Measurements from ENCODE around the gene ANP32D. TPM values are rescaled to one million over a fixed set of nuclear protein-coding genes. Genes with fewer than 3 reads are reported as not detected.
"Not testable (repeated sequence)": the region's sequence is repeated elsewhere in the genome, so short reads cannot be mapped to it uniquely, and the experiment has no call there.

The ANP32D gene
- total and polyA plus RNA-seq, 7 experiments from 2014 or later: not detected

DNA sequence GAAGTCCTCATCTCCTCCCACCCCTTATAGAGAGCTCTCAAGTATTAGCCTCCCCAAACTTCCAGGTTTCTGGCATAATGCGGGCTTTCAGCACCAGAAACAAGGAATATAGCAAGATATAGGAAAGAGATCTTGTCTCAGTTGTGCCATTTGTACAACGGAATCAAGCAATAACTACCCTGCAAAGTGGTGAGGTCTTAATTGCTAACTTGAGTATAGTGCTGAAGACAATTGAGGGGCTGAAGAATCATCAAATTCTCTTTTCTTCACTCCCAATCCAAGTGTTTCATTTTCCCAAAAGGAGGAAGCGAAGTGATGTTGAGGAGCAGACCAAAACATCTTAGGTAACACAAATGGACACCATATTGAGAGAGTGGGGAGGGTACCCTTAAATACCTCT is 26.8 kb upstream of the ANP32D start:
- CTCF ChIA-PET: interaction anchor here (1.3 kb wide), 1 partner anchor 255 kb away, joined by 3 read pairs; no protein-coding TSS in a partner anchor
- intact Hi-C loops (cut with micrococcal nuclease): no loop called here
- DNase-seq (no peak), ATAC-seq (no peak)
- peaks cover 0 to 16% (median 5%) of the 10 kb centered on the region in 5 donors for H3K27me3 Mint-ChIP-seq
- Histone ChIP-seq H3K4me1 (ENCODE audit: control insufficient read depth in 2 of 2, insufficient read depth in 2 of 2, low read length in 2 of 2) (peaks cover 0 to 8% of the 10 kb centered on the region in 2 donors), H3K36me3 (ENCODE audit: control insufficient read depth in 2 of 3, insufficient read depth in 3 of 3, low read length in 3 of 3) (no peaks in the 10 kb centered on the region), H3K27me3 (ENCODE audit: control insufficient read depth in 2 of 2, insufficient read depth in 2 of 2, low read length in 2 of 2) (no peaks in the 10 kb centered on the region), H3K27ac (ENCODE audit: low read depth, low read length) (no peak overlapping the region), H3K9me3 (ENCODE audit: control insufficient read depth in 2 of 3, low read length in 3 of 3) (peaks cover 0 to 2% (median 0%) of the 10 kb centered on the region in 3 experiments), H3K4me3 (ENCODE audit: low read length) (no peak overlapping the region)
- H3K9me3 Mint-ChIP-seq: peaks cover 2 to 18% (median 7%) of the 10 kb centered on the region in 11 donors
- H3K36me3 Mint-ChIP-seq: peaks cover 0 to 9% (median 6%) of the 10 kb centered on the region in 5 donors
- H3K4me1 Mint-ChIP-seq: peaks cover 0 to 33% (median 15%) of the 10 kb centered on the region in 7 donors
- POLR2A ChIA-PET: no interaction called here
- peak overlapping the region in 5 of 10 donors; percentile 4 to 48 (median 12) for H3K4me3 Mint-ChIP-seq
- peak overlapping the region in 7 of 9 donors; percentile 19 to 77 (median 39) for H3K27ac Mint-ChIP-seq

DNA sequence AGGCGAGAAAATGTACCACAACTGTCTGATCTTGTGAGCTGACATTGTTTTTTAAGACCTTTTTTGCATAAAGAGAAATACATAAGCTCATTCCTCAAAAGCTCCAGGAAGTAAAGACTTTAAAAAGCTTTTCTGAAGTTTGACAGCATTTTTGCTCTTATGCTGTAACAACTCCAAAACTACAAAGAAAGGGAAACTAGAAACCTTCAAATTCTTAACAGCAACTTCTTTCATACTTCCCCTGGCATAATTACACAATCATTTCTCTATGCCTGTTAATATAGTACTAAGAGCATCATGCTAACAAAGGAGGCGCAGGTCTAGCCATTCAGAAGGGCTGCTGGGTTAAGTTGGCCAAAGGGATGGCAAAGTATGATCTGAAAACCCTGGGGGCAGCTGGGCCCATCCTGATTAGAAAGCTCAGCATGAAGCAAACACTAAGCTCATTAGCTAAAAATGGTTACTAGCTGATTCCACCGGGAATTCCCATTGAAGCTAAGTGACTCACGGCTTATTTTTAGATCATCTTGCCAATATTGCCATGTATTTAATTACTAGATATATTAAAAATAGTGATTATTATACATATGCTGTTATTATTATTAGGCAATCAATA is 26.1 kb upstream of the ANP32D start:
- Histone ChIP-seq H3K27me3 (ENCODE audit: control insufficient read depth in 2 of 2, insufficient read depth in 2 of 2, low read length in 2 of 2) (no peaks in the 10 kb centered on the region), H3K36me3 (ENCODE audit: control insufficient read depth in 2 of 3, insufficient read depth in 3 of 3, low read length in 3 of 3) (no peaks in the 10 kb centered on the region), H3K27ac (ENCODE audit: low read depth, low read length) (peak overlapping the region; percentile 5), H3K4me1 (ENCODE audit: control insufficient read depth in 2 of 2, insufficient read depth in 2 of 2, low read length in 2 of 2) (peaks cover 0 to 8% of the 10 kb centered on the region in 2 donors), H3K4me3 (ENCODE audit: low read length) (no peak overlapping the region), H3K9me3 (ENCODE audit: control insufficient read depth in 2 of 3, low read length in 3 of 3) (peaks cover 0 to 2% (median 0%) of the 10 kb centered on the region in 3 experiments)
- POLR2A ChIA-PET: no interaction called here
- peaks cover 0 to 33% (median 15%) of the 10 kb centered on the region in 7 donors for H3K4me1 Mint-ChIP-seq
- H3K9me3 Mint-ChIP-seq: peaks cover 2 to 20% (median 7%) of the 10 kb centered on the region in 11 donors
- peak overlapping the region in 5 of 10 donors; percentile 4 to 48 (median 12) for H3K4me3 Mint-ChIP-seq
- peaks cover 0 to 9% (median 6%) of the 10 kb centered on the region in 5 donors for H3K36me3 Mint-ChIP-seq
- intact Hi-C loops (cut with micrococcal nuclease): no loop called here
- CTCF ChIA-PET: interaction anchor here (1.3 kb wide), 1 partner anchor 256 kb away, joined by 3 read pairs; no protein-coding TSS in a partner anchor
- H3K27ac Mint-ChIP-seq: peak overlapping the region in 8 of 9 donors; percentile 14 to 77 (median 37)
- peaks cover 0 to 16% (median 5%) of the 10 kb centered on the region in 5 donors for H3K27me3 Mint-ChIP-seq
- peak in 5 of 9 donors; percentile 2 to 41 (median 26) for DNase-seq
- no peak for ATAC-seq

DNA sequence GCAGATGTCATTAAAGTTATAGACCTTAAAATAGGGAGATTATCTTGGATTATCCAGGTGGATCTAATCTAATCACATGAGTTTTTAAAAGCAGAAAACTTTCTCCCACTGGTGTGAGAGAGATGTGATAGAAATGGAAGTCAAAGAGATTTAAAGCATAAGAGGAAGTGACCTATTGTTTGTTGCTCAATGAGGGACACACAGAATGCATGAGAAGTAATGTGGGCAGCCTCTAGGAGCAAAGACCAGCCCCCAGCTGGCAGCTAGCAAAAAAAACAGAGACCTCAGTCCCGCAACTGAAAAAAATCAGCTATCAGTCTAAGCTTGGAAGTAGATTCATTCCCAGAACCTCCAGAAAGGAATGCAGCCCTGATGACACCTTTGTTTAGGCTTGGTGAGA is 24.6 kb upstream of the ANP32D start:
- ChIA-PET POLR2A (no interaction called here), CTCF (interaction anchor here (0.6 kb wide), 1 partner anchor 251 kb away, joined by 3 read pairs; no protein-coding TSS in a partner anchor)
- Mint-ChIP-seq H3K27me3 (peaks cover 0 to 12% (median 5%) of the 10 kb centered on the region in 5 donors), H3K27ac (no peak overlapping the region), H3K36me3 (peaks cover 0 to 9% (median 6%) of the 10 kb centered on the region in 5 donors), H3K4me1 (peaks cover 0 to 33% (median 15%) of the 10 kb centered on the region in 7 donors), H3K9me3 (peaks cover 2 to 20% (median 7%) of the 10 kb centered on the region in 11 donors), H3K4me3 (no peak overlapping the region)
- no peaks in the 10 kb centered on the region for H3K27me3 ChIP-seq (ENCODE audit: control insufficient read depth in 2 of 2, insufficient read depth in 2 of 2, low read length in 2 of 2)
- peaks cover 0 to 8% of the 10 kb centered on the region in 2 donors for H3K4me1 ChIP-seq (ENCODE audit: control insufficient read depth in 2 of 2, insufficient read depth in 2 of 2, low read length in 2 of 2)
- no peaks in the 10 kb centered on the region for H3K36me3 ChIP-seq (ENCODE audit: control insufficient read depth in 2 of 3, insufficient read depth in 3 of 3, low read length in 3 of 3)
- peaks cover 0 to 2% (median 0%) of the 10 kb centered on the region in 3 experiments for H3K9me3 ChIP-seq (ENCODE audit: control insufficient read depth in 2 of 3, low read length in 3 of 3)
- H3K27ac ChIP-seq (ENCODE audit: low read depth, low read length): no peak overlapping the region
- DNase-seq: no peak
- no peak overlapping the region for H3K4me3 ChIP-seq (ENCODE audit: low read length)
- no peak for ATAC-seq
- intact Hi-C loops (cut with micrococcal nuclease): no loop called here

DNA sequence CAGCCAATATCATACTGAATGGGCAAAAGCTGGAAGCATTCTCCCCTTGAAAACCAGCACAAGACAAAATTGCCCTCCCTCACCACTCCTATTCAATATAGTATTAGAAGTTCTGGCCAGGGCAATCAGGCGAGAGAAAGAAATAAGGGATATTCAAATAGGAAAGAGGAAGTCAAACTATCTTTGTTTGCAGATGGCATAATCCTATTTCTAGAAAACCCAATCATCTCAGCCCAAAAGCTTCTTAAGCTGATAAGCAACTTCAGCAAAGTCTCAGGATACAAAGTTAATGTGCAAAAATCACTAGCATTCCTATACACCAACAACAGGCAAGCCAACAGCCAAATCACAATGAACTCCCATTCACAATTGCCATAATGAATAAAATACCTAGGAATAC is 21.0 kb upstream of the ANP32D start:
- Histone ChIP-seq H3K9me3 (ENCODE audit: control insufficient read depth in 2 of 3, low read length in 3 of 3) (peaks cover 0 to 2% (median 0%) of the 10 kb centered on the region in 3 experiments), H3K27ac (ENCODE audit: low read depth, low read length) (no peak overlapping the region), H3K4me3 (ENCODE audit: low read length) (no peak overlapping the region), H3K4me1 (ENCODE audit: control insufficient read depth in 2 of 2, insufficient read depth in 2 of 2, low read length in 2 of 2) (no peaks in the 10 kb centered on the region), H3K27me3 (ENCODE audit: control insufficient read depth in 2 of 2, insufficient read depth in 2 of 2, low read length in 2 of 2) (no peaks in the 10 kb centered on the region), H3K36me3 (ENCODE audit: control insufficient read depth in 2 of 3, insufficient read depth in 3 of 3, low read length in 3 of 3) (no peaks in the 10 kb centered on the region)
- H3K27ac Mint-ChIP-seq: no peak overlapping the region
- ChIA-PET CTCF (interaction anchor here (0.6 kb wide), 1 partner anchor 266 kb away, joined by 3 read pairs; no protein-coding TSS in a partner anchor), POLR2A (no interaction called here)
- H3K9me3 Mint-ChIP-seq: peaks cover 2 to 20% (median 8%) of the 10 kb centered on the region in 11 donors
- peaks cover 0 to 9% (median 6%) of the 10 kb centered on the region in 5 donors for H3K36me3 Mint-ChIP-seq
- DNase-seq (no peak), ATAC-seq (no peak)
- intact Hi-C loops (cut with micrococcal nuclease): no loop called here
- H3K27me3 Mint-ChIP-seq: peaks cover 0 to 8% (median 5%) of the 10 kb centered on the region in 5 donors
- no peak overlapping the region for H3K4me3 Mint-ChIP-seq
- peaks cover 0 to 12% (median 2%) of the 10 kb centered on the region in 7 donors for H3K4me1 Mint-ChIP-seq

DNA sequence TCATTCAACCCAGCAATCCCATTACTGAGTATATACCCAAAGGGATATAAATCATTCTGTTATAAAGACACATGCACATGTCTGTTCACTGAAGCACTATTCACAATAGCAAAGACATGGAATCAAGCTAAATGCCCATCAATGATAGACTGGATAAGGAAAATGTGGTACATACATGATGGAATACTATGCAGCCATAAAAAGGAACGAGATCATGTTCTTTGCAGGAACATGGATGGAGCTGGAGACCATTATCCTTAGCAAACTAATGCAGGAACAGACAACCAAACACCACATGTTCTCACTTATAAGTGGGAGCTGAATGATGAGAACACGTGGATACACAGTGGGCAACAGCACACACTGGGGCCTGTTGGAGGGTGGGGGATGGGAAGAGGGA is 19.4 kb upstream of the ANP32D start:
- CTCF ChIA-PET: interaction anchor here (0.6 to 1.5 kb wide), 3 partner anchors 11 to 387 kb away, joined by 3 read pairs; no protein-coding TSS in a partner anchor
- DNase-seq; H3K27ac Mint-ChIP-seq; H3K4me3 Mint-ChIP-seq; POLR2A ChIA-PET; H3K27me3 ChIP-seq (ENCODE audit: control insufficient read depth in 2 of 2, insufficient read depth in 2 of 2, low read length in 2 of 2); intact Hi-C loops (cut with micrococcal nuclease); H3K9me3 ChIP-seq (ENCODE audit: control insufficient read depth in 2 of 3, low read length in 3 of 3); H3K36me3 Mint-ChIP-seq; H3K36me3 ChIP-seq (ENCODE audit: control insufficient read depth in 2 of 3, insufficient read depth in 3 of 3, low read length in 3 of 3); H3K27me3 Mint-ChIP-seq; H3K4me1 ChIP-seq (ENCODE audit: control insufficient read depth in 2 of 2, insufficient read depth in 2 of 2, low read length in 2 of 2); H3K27ac ChIP-seq (ENCODE audit: low read depth, low read length); ATAC-seq; H3K4me1 Mint-ChIP-seq; H3K4me3 ChIP-seq (ENCODE audit: low read length): not testable (repeated sequence)
- H3K9me3 Mint-ChIP-seq: peaks cover 2 to 20% (median 8%) of the 10 kb centered on the region in 11 donors

DNA sequence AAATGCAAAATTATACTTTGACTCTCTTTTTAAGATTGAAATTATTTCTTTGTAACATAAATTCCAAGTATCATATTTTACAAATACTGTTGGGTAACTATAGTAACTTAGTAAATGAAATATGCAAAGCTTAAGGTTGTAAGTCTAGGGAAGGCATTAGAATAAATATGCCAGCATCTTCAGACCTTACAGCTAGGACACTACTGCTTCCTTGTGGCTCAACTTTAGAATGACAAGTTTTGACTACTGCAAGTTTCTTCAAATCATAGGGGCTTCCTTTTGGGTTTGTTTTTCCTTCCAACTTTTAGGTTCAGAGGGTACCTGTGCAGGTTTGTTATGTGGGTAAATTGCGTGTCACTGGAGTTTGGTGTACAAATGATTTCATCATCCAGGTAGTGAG is 17.7 kb upstream of the ANP32D start:
- intact Hi-C loops (cut with micrococcal nuclease): loop anchor here in 1 of 2 donors (1.0 kb wide), 10 partner anchors 104 to 739 kb away; partner anchors contain the start of genes CCDC184, TMEM106C and ZNF641
- Histone ChIP-seq H3K36me3 (ENCODE audit: control insufficient read depth in 2 of 3, insufficient read depth in 3 of 3, low read length in 3 of 3) (no peaks in the 10 kb centered on the region), H3K4me3 (ENCODE audit: low read length) (no peak overlapping the region), H3K4me1 (ENCODE audit: control insufficient read depth in 2 of 2, insufficient read depth in 2 of 2, low read length in 2 of 2) (no peaks in the 10 kb centered on the region), H3K27ac (ENCODE audit: low read depth, low read length) (no peak overlapping the region), H3K9me3 (ENCODE audit: control insufficient read depth in 2 of 3, low read length in 3 of 3) (peaks cover 0 to 2% (median 0%) of the 10 kb centered on the region in 3 experiments), H3K27me3 (ENCODE audit: control insufficient read depth in 2 of 2, insufficient read depth in 2 of 2, low read length in 2 of 2) (no peaks in the 10 kb centered on the region)
- DNase-seq (peak in 7 of 9 donors; percentile 13 to 57 (median 32)), ATAC-seq (peak; percentile 73)
- Mint-ChIP-seq H3K27me3 (peaks cover 0 to 18% (median 8%) of the 10 kb centered on the region in 5 donors), H3K36me3 (peaks cover 0 to 6% (median 5%) of the 10 kb centered on the region in 5 donors), H3K9me3 (peaks cover 0 to 11% (median 7%) of the 10 kb centered on the region in 11 donors), H3K4me1 (no peaks in the 10 kb centered on the region), H3K27ac (no peak overlapping the region), H3K4me3 (no peak overlapping the region)
- ChIA-PET POLR2A (interaction anchor here (0.9 to 1.0 kb wide), 2 partner anchors 255 to 256 kb away, joined by 3 to 4 read pairs; no protein-coding TSS in a partner anchor), CTCF (interaction anchor here (1.0 to 1.5 kb wide), 2 partner anchors 267 to 272 kb away, joined by 3 read pairs; no protein-coding TSS in a partner anchor)
